ENCODE results near the gene CKAP2L. TPM values are rescaled to one million over a fixed set of nuclear protein-coding genes. Genes with fewer than 3 reads are reported as not detected.

Gene CKAP2L
- total and polyA plus RNA-seq, 2 experiments from 2014 or later, result 16.2 to 30.2 TPM

- no peak for ATAC-seq
- H3K4me3 Mint-ChIP-seq, result no peak overlapping the region
- H3K36me3 ChIP-seq (ENCODE audit: insufficient read depth), result no peaks in the 10 kb centered on the region
- no peak overlapping the region for H3K27ac Mint-ChIP-seq
- H4K20me1 ChIP-seq (replicated peaks; ENCODE audit: insufficient read depth), result no peaks in the 10 kb centered on the region
- peaks cover 7% of the 10 kb centered on the region for H3K27me3 Mint-ChIP-seq (ENCODE audit: insufficient read depth, low read depth, poor library complexity)
- no peaks in the 10 kb centered on the region for H3K27me3 ChIP-seq (ENCODE audit: insufficient read depth)
- TF ChIP-seq EZH2 (IDR thresholded peaks at IDR 0.05; ENCODE audit: low read depth, unreplicated experiment) (no peak), REST (IDR thresholded peaks at IDR 0.05; ENCODE audit: unreplicated experiment) (no peak), ZNF331 (CRISPR knock-in tag; IDR thresholded peaks at IDR 0.05; ENCODE audit: low read depth) (no peak), ZNF114 (CRISPR knock-in tag; IDR thresholded peaks at IDR 0.05) (no peak), CREB1 (CRISPR knock-in tag; IDR thresholded peaks at IDR 0.05; ENCODE audit: low read depth) (no peak)
- H3F3A ChIP-seq (replicated peaks; ENCODE audit: low read depth), result no peaks in the 10 kb centered on the region
- H2AFZ ChIP-seq, result no peak overlapping the region
- no peaks in the 10 kb centered on the region for H3K79me2 ChIP-seq (replicated peaks; ENCODE audit: insufficient read depth)
- no peaks in the 10 kb centered on the region; the same call in 1 of the 2 replicates for H3K4me1 ChIP-seq (ENCODE audit: insufficient read depth)
- H3K4me2 ChIP-seq, result no peak overlapping the region
- no peaks in the 10 kb centered on the region for H3K9me3 Mint-ChIP-seq
- no peaks in the 10 kb centered on the region for H3K36me3 Mint-ChIP-seq (ENCODE audit: low read depth)
- no peak overlapping the region for H3K27ac ChIP-seq (ENCODE audit: low read depth)
- H3K9me2 ChIP-seq (ENCODE audit: insufficient read depth), result no peaks in the 10 kb centered on the region
- DNase-seq (ENCODE audit: low spot score), result no peak
- H3K4me3 ChIP-seq, result no peak overlapping the region
- no peaks in the 10 kb centered on the region for H3K4me1 Mint-ChIP-seq
These were observed 40.4 kb downstream of the CKAP2L start for GRCh38 chr2:112723995-112724394.

GRCh38 chr2:112723547-112723940 lies 40.9 kb downstream of the CKAP2L start:
- H3K27me3 ChIP-seq (ENCODE audit: insufficient read depth), result no peaks in the 10 kb centered on the region
- Mint-ChIP-seq H3K4me1 (no peaks in the 10 kb centered on the region), H3K9me3 (no peaks in the 10 kb centered on the region), H3K36me3 (ENCODE audit: low read depth) (no peaks in the 10 kb centered on the region), H3K27me3 (ENCODE audit: insufficient read depth, low read depth, poor library complexity) (peaks cover 7% of the 10 kb centered on the region), H3K4me3 (no peak overlapping the region), H3K27ac (no peak overlapping the region)
- H3K27ac ChIP-seq (ENCODE audit: low read depth), result no peak overlapping the region
- DNase-seq (ENCODE audit: low spot score), result no peak
- no peaks in the 10 kb centered on the region for H4K20me1 ChIP-seq (replicated peaks; ENCODE audit: insufficient read depth)
- H3K4me3 ChIP-seq, result no peak overlapping the region
- no peaks in the 10 kb centered on the region for H3K79me2 ChIP-seq (replicated peaks; ENCODE audit: insufficient read depth)
- no peak overlapping the region for H2AFZ ChIP-seq
- no peak overlapping the region for H3K4me2 ChIP-seq
- H3K9me2 ChIP-seq (ENCODE audit: insufficient read depth), result no peaks in the 10 kb centered on the region
- no peaks in the 10 kb centered on the region; the same call in 1 of the 2 replicates for H3K4me1 ChIP-seq (ENCODE audit: insufficient read depth)
- no peaks in the 10 kb centered on the region for H3K36me3 ChIP-seq (ENCODE audit: insufficient read depth)
- H3F3A ChIP-seq (replicated peaks; ENCODE audit: low read depth), result no peaks in the 10 kb centered on the region
- no peak for ATAC-seq
- TF ChIP-seq CTCF (conservative IDR thresholded peaks at IDR 0.05; ENCODE audit: low read depth in 2 of 2), result no peak
- TF ChIP-seq ZNF462 (CRISPR knock-in tag; IDR thresholded peaks at IDR 0.05), result no peak
- no peak for TF ChIP-seq POLR2AphosphoS5 (IDR thresholded peaks at IDR 0.05; ENCODE audit: low read depth)
- no peak for TF ChIP-seq ZNF331 (CRISPR knock-in tag; IDR thresholded peaks at IDR 0.05; ENCODE audit: low read depth)
- TF ChIP-seq EZH2 (IDR thresholded peaks at IDR 0.05; ENCODE audit: low read depth, unreplicated experiment), result no peak
- no peak for TF ChIP-seq JUNB (IDR thresholded peaks at IDR 0.05; ENCODE audit: unreplicated experiment)

Measured in GM23338 (cell line).